Suprapubic skin (tissue), 4 donors: Measurements from ENCODE around the gene ABTB1. TPM values are rescaled to one million over a fixed set of nuclear protein-coding genes. Genes with fewer than 3 reads are reported as not detected.

Source experiments
- DNase-seq, 2 donors: peaks; one replicate each; pipeline ENCODE4 v3.0.0-alpha.2; 2019; ENCODE audit warnings: low spot score in 2 of 2
- H3K27ac ChIP-seq: fragments of 200-600 bp; sonication (generic); one replicate; pipeline ENCODE4 v1.5.1; 2019
- H3K27me3 ChIP-seq: fragments of 200-600 bp; sonication (generic); one replicate; pipeline ENCODE4 v1.5.1; 2019
- H3K36me3 ChIP-seq: fragments of 200-600 bp; sonication (generic); one replicate; pipeline ENCODE4 v1.5.1; 2019
- H3K4me1 ChIP-seq: fragments of 200-600 bp; sonication (generic); one replicate; pipeline ENCODE4 v1.5.1; 2019
- H3K4me3 ChIP-seq: fragments of 200-600 bp; sonication (generic); one replicate; pipeline ENCODE4 v1.5.1; 2019; ENCODE audit warnings: mild to moderate bottlenecking
- H3K9me3 ChIP-seq: fragments of 200-600 bp; sonication (generic); one replicate; pipeline ENCODE4 v1.5.1; 2019
- CTCF ChIP-seq, 2 donors: fragments of 200-600 bp in 1 of 2; fragments of 450-650 bp in 1 of 2; sonication (generic) in 1 of 2; IDR thresholded peaks; one replicate each; pipeline ENCODE4 v1.5.1; 2016 to 2019; ENCODE audit warnings: antibody characterized with exemption in 2 of 2, mild to moderate bottlenecking in 1 of 2, moderate library complexity in 1 of 2
- EP300 ChIP-seq: sonication (generic); formaldehyde crosslinking; IDR thresholded peaks from one replicate; pipeline ENCODE4 v1.6.1; 2017; ENCODE audit warnings: antibody characterized with exemption
- POLR2A ChIP-seq, 2 donors: fragments of 450-650 bp; IDR thresholded peaks; one replicate each; pipeline ENCODE4 v1.6.1; 2017; ENCODE audit warnings: antibody characterized with exemption in 2 of 2, mild to moderate bottlenecking in 2 of 2, moderate library complexity in 2 of 2
- POLR2AphosphoS5 ChIP-seq, 3 donors: sonication (generic); formaldehyde crosslinking; IDR thresholded peaks; one replicate each; pipeline ENCODE4 v1.6.1; 2017; ENCODE audit warnings: antibody characterized with exemption in 3 of 3
- WGBS: methylation state at CpG from one replicate; pipeline ENCODE4 v1.1.5; 2018; 5-methylcytosine and 5-hydroxymethylcytosine counted together
- total RNA-seq, 4 donors: library from RNA; depleted of rRNA; stranded (reverse); fragments of >200 nt; gene quantifications; one replicate each; pipeline ENCODE4 v1.1.0, GENCODE V29; 2016

Gene ABTB1
- total RNA-seq, 4 donors from 2014 or later, result 19.9 to 66.1 (median 35.8) TPM

- Histone ChIP-seq H3K36me3 (peaks cover 5% of the 10 kb centered on the region), H3K4me1 (peaks cover 9% of the 10 kb centered on the region), H3K4me3 (no peak overlapping the region), H3K27me3 (no peaks in the 10 kb centered on the region), H3K27ac (no peak overlapping the region), H3K9me3 (no peaks in the 10 kb centered on the region)
- WGBS, result 77% methylated on average over 18 of the region's 22 CpGs
- DNase-seq, result peak; percentile 47 to 75
- no peak for TF ChIP-seq POLR2AphosphoS5 (IDR thresholded peaks at IDR 0.05)
- no peak for TF ChIP-seq CTCF (IDR thresholded peaks at IDR 0.05)
- no peak for TF ChIP-seq POLR2A (IDR thresholded peaks at IDR 0.05)
- no peak for TF ChIP-seq EP300
Observed at GRCh38 chr3:127684871-127685707, 12.3 kb downstream of the ABTB1 start.

GRCh38 chr3:127685708-127686511 is 13.2 kb downstream of the ABTB1 start:
- no peaks in the 10 kb centered on the region for H3K36me3 ChIP-seq
- no peak overlapping the region for H3K4me3 ChIP-seq
- H3K27ac ChIP-seq, result no peak overlapping the region
- no peaks in the 10 kb centered on the region for H3K27me3 ChIP-seq
- no peaks in the 10 kb centered on the region for H3K9me3 ChIP-seq
- no peak for DNase-seq
- TF ChIP-seq EP300 (no peak), POLR2A (IDR thresholded peaks at IDR 0.05) (no peak), POLR2AphosphoS5 (IDR thresholded peaks at IDR 0.05) (no peak), CTCF (IDR thresholded peaks at IDR 0.05) (no peak)
- 80% methylated on average over 4 of the region's 4 CpGs for WGBS
- H3K4me1 ChIP-seq, result peaks cover 15% of the 10 kb centered on the region

GRCh38 chr3:127686512-127686894 is 13.8 kb downstream of the ABTB1 start:
- Histone ChIP-seq H3K27me3 (no peaks in the 10 kb centered on the region), H3K27ac (no peak overlapping the region), H3K36me3 (no peaks in the 10 kb centered on the region), H3K4me3 (no peak overlapping the region), H3K9me3 (no peaks in the 10 kb centered on the region), H3K4me1 (peaks cover 15% of the 10 kb centered on the region)
- TF ChIP-seq CTCF (IDR thresholded peaks at IDR 0.05), result no peak
- TF ChIP-seq POLR2A (IDR thresholded peaks at IDR 0.05), result no peak
- TF ChIP-seq EP300, result no peak
- no peak for TF ChIP-seq POLR2AphosphoS5 (IDR thresholded peaks at IDR 0.05)
- no peak for DNase-seq

- no peaks in the 10 kb centered on the region for H3K9me3 ChIP-seq
- WGBS, result 95% methylated on average over 2 of the region's 2 CpGs
- DNase-seq, result no peak
- no peaks in the 10 kb centered on the region for H3K27me3 ChIP-seq
- H3K4me1 ChIP-seq, result peaks cover 15% of the 10 kb centered on the region
- H3K27ac ChIP-seq, result no peak overlapping the region
- H3K36me3 ChIP-seq, result no peaks in the 10 kb centered on the region
- TF ChIP-seq CTCF (IDR thresholded peaks at IDR 0.05), result no peak
- TF ChIP-seq POLR2AphosphoS5 (IDR thresholded peaks at IDR 0.05), result no peak
- TF ChIP-seq EP300, result no peak
- TF ChIP-seq POLR2A (IDR thresholded peaks at IDR 0.05), result no peak
- no peak overlapping the region for H3K4me3 ChIP-seq
Observed at GRCh38 chr3:127687228-127687737, 14.5 kb downstream of the ABTB1 start.

GRCh38 chr3:127688022-127688415 is 15.3 kb downstream of the ABTB1 start:
- 72% methylated on average over 2 of the region's 2 CpGs for WGBS
- TF ChIP-seq POLR2A (IDR thresholded peaks at IDR 0.05) (no peak), POLR2AphosphoS5 (IDR thresholded peaks at IDR 0.05) (no peak), CTCF (IDR thresholded peaks at IDR 0.05) (no peak), EP300 (no peak)
- no peak overlapping the region for H3K27ac ChIP-seq
- peaks cover 15% of the 10 kb centered on the region for H3K4me1 ChIP-seq
- no peak for DNase-seq
- no peak overlapping the region for H3K4me3 ChIP-seq
- H3K27me3 ChIP-seq, result no peaks in the 10 kb centered on the region
- H3K36me3 ChIP-seq, result peaks cover 3% of the 10 kb centered on the region
- no peaks in the 10 kb centered on the region for H3K9me3 ChIP-seq
